Endothelial cell (in vitro differentiated cells): ENCODE data around the gene MOV10L1. TPM values are rescaled to one million over a fixed set of nuclear protein-coding genes. Genes with fewer than 3 reads are reported as not detected.

Experiments
- DNase-seq: peaks from one replicate; pipeline ENCODE4 v3.0.0; 2021; ENCODE audit warnings: low spot score
- H3K27ac Mint-ChIP-seq: one replicate; pipeline ENCODE4 v1.8.0; 2021; ENCODE audit warnings: mixed read lengths, inconsistent platforms; ENCODE audit not compliant: unreplicated experiment
- H3K27me3 Mint-ChIP-seq: one replicate; pipeline ENCODE4 v1.8.0; 2021; ENCODE audit warnings: mild to moderate bottlenecking, moderate library complexity, mixed read lengths, inconsistent platforms; ENCODE audit not compliant: unreplicated experiment
- H3K36me3 Mint-ChIP-seq: one replicate; pipeline ENCODE4 v1.8.0; 2021; ENCODE audit warnings: mild to moderate bottlenecking, low read depth, mixed read lengths, inconsistent platforms; ENCODE audit not compliant: unreplicated experiment
- H3K4me1 Mint-ChIP-seq: one replicate; pipeline ENCODE4 v1.8.0; 2021; ENCODE audit warnings: mild to moderate bottlenecking, mixed read lengths, inconsistent platforms; ENCODE audit not compliant: unreplicated experiment
- H3K4me3 Mint-ChIP-seq: one replicate; pipeline ENCODE4 v1.8.0; 2021; ENCODE audit warnings: mild to moderate bottlenecking, mixed read lengths, inconsistent platforms; ENCODE audit not compliant: unreplicated experiment
- H3K9me3 Mint-ChIP-seq: one replicate; pipeline ENCODE4 v1.8.0; 2021; ENCODE audit warnings: mixed read lengths, inconsistent platforms; ENCODE audit not compliant: unreplicated experiment
- CTCF ChIP-seq: fragments of 200-600 bp; sonication (generic); IDR thresholded peaks from one replicate; pipeline ENCODE4 v1.5.0; 2021; ENCODE audit warnings: antibody characterized with exemption; ENCODE audit not compliant: unreplicated experiment
- total RNA-seq: library from RNA; stranded (reverse); fragmentation: NEBNext Ultra II Directional; extraction: Animal tissue kit (Norgen Biotek cat#: 25700); gene quantifications from one replicate; pipeline ENCODE4 v1.2.1, GENCODE V29; 2021; ENCODE audit not compliant: unreplicated experiment

MOV10L1 gene
- total RNA-seq, 1 donor from 2014 or later, result not detected

- DNase-seq, result no peak
- Mint-ChIP-seq H3K9me3 (peaks cover 3% of the 10 kb centered on the region), H3K27me3 (peaks cover 5% of the 10 kb centered on the region), H3K4me1 (no peaks in the 10 kb centered on the region), H3K4me3 (no peak overlapping the region), H3K36me3 (no peaks in the 10 kb centered on the region), H3K27ac (no peak overlapping the region)
- no peak for TF ChIP-seq CTCF
Observed at GRCh38 chr22:50092342-50092741, 2.5 kb downstream of the MOV10L1 start.

- Mint-ChIP-seq H3K27ac (no peak overlapping the region), H3K4me1 (peaks cover 4% of the 10 kb centered on the region), H3K27me3 (peaks cover 4% of the 10 kb centered on the region), H3K9me3 (no peaks in the 10 kb centered on the region), H3K4me3 (no peak overlapping the region), H3K36me3 (no peaks in the 10 kb centered on the region)
- no peak for TF ChIP-seq CTCF
- no peak for DNase-seq
Observed at GRCh38 chr22:50098052-50098451, 8.2 kb downstream of the MOV10L1 start.

- Mint-ChIP-seq H3K27ac (no peak overlapping the region), H3K36me3 (no peaks in the 10 kb centered on the region), H3K4me1 (peaks cover 4% of the 10 kb centered on the region), H3K4me3 (no peak overlapping the region), H3K9me3 (no peaks in the 10 kb centered on the region), H3K27me3 (peaks cover 4% of the 10 kb centered on the region)
- no peak for TF ChIP-seq CTCF
- DNase-seq, result no peak
Observed at GRCh38 chr22:50101870-50102565, 12.2 kb downstream of the MOV10L1 start.

GRCh38 chr22:50102946-50103345, 13.1 kb downstream of the MOV10L1 start:
- no peak for TF ChIP-seq CTCF
- H3K36me3 Mint-ChIP-seq, result no peaks in the 10 kb centered on the region
- no peak for DNase-seq
- H3K27me3 Mint-ChIP-seq, result peaks cover 4% of the 10 kb centered on the region
- no peak overlapping the region for H3K27ac Mint-ChIP-seq
- H3K4me3 Mint-ChIP-seq, result no peak overlapping the region
- H3K4me1 Mint-ChIP-seq, result peaks cover 4% of the 10 kb centered on the region
- H3K9me3 Mint-ChIP-seq, result no peaks in the 10 kb centered on the region

GRCh38 chr22:50104141-50104544, 14.3 kb downstream of the MOV10L1 start:
- Mint-ChIP-seq H3K9me3 (no peaks in the 10 kb centered on the region), H3K4me3 (no peak overlapping the region), H3K27ac (no peak overlapping the region), H3K27me3 (peaks cover 4% of the 10 kb centered on the region), H3K4me1 (peaks cover 4% of the 10 kb centered on the region), H3K36me3 (no peaks in the 10 kb centered on the region)
- TF ChIP-seq CTCF, result no peak
- no peak for DNase-seq
